ENCODE measurements around the gene TPSD1. TPM values are rescaled to one million over a fixed set of nuclear protein-coding genes. Genes with fewer than 3 reads are reported as not detected.
A peak's percentile ranks its signal among the peaks of the same experiment; 100 is the strongest.

TPSD1 gene
- total and polyA plus RNA-seq, 9 of the 15 experiments (the other 6 are each of a cell fraction or from before 2014, with no cell fraction given): not detected

GRCh38 chr16:1218930-1219611 lies 36.8 kb upstream of the TPSD1 start:
- Histone ChIP-seq H3K79me2 (ENCODE audit: control insufficient read depth, insufficient read depth, low read length) (no peaks in the 10 kb centered on the region), H3K27ac (ENCODE audit: extremely low read depth, low read depth, low read length) (no peak overlapping the region), H3K4me1 (replicated peaks in 1 of 2; ENCODE audit: control insufficient read depth in 2 of 2, insufficient read depth in 2 of 2, low read length in 2 of 2) (peaks cover 0 to 71% of the 10 kb centered on the region in 2 experiments; a peak in 2 of 5 replicates), H3K27me3 (ENCODE audit: control insufficient read depth in 2 of 2, insufficient read depth in 2 of 2, low read length in 2 of 2) (peaks cover 58 to 95% of the 10 kb centered on the region in 2 experiments), H4K20me1 (replicated peaks; ENCODE audit: control insufficient read depth, insufficient read depth, low read length) (peaks cover 20% of the 10 kb centered on the region), H3K36me3 (ENCODE audit: control insufficient read depth, insufficient read depth, low read length) (no peaks in the 10 kb centered on the region), H3K9me1 (ENCODE audit: control insufficient read depth, insufficient read depth, low read length) (no peaks in the 10 kb centered on the region), H3K4me3 (no peak overlapping the region), H2AFZ (ENCODE audit: low read depth, low read length) (no peak overlapping the region), H3K9me3 (replicated peaks; ENCODE audit: control insufficient read depth, insufficient read depth, low read depth, low read length) (no peaks in the 10 kb centered on the region), H3K9ac (ENCODE audit: insufficient read depth in 1 of 2, low read depth in 2 of 2, low read length in 2 of 2) (no peak overlapping the region), H3K4me2 (ENCODE audit: insufficient read depth, low read length) (no peak overlapping the region)
- in situ Hi-C loops (cut with MboI) (no loop called here), intact Hi-C loops (cut with micrococcal nuclease) (no loop called here)
- WGBS (ENCODE audit: insufficient coverage, low coverage, missing lambda C conversion rate): 1% methylated on average over 23 of the region's 24 CpGs
- no peak for DNase-seq (ENCODE audit: extremely low read depth in 1 of 4, low spot score in 3 of 4)
- no TSS peak for BruUV-seq (replicated peaks)
- ChIA-PET POLR2A (interaction anchor here (0.6 kb wide), 1 partner anchor 66 kb away, joined by 3 read pairs; no protein-coding TSS in a partner anchor), CTCF (ENCODE audit: low intra/inter-chr PET ratio) (no interaction called here)
- TF ChIP-seq MIER1 (IDR thresholded peaks at IDR 0.05; ENCODE audit: low read depth): peak; percentile 81
- peak; percentile 87; the same call in 1 of the 2 replicates for TF ChIP-seq PTBP1 (IDR thresholded peaks at IDR 0.05; ENCODE audit: low read depth, low read length)
- no peak for TF ChIP-seq KLF16 (IDR thresholded peaks at IDR 0.05)
- TF ChIP-seq ZNF518B (CRISPR knock-in tag; IDR thresholded peaks at IDR 0.05): no peak
- no peak for TF ChIP-seq CSDE1 (IDR thresholded peaks at IDR 0.05)
- TF ChIP-seq DIDO1 (tag; IDR thresholded peaks at IDR 0.05; ENCODE audit: low read depth): no peak
- ATAC-seq: no peak
- no peak for FAIRE-seq
